ENCODE results near the gene DCLK1.

Gene DCLK1

DNA sequence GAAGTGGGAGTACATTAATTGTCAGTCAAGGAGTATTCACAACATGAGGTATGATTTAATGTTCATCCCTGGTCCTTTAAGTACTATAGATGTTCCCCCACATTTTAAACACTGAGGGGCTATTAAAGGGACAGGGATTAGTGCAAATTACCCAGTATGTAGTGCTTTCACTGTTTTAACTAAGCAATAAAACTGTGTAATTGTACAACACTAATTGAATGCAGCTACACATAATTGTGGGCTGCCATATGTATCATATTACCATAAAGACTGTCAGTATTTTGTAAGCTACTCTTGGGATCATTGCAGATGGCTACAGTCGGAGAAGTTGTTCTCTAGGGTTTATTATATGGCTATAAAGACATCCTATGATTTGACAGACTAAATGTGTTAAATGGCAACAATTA is 316.6 kb downstream of the DCLK1 start:
- in situ Hi-C loops (cut with HindIII; ENCODE audit: low pct_unique_long_range_greater_than_20kb, low sequenced_read_pairs) = no loop called here
- DNase-seq (ENCODE audit: low read depth in 1 of 2, low spot score in 1 of 2) = no peak
- TF ChIP-seq JUND (IDR thresholded peaks at IDR 0.05; ENCODE audit: low read depth) = no peak

- DNase-seq (ENCODE audit: low read depth in 1 of 2, low spot score in 1 of 2) = no peak
- TF ChIP-seq JUND (IDR thresholded peaks at IDR 0.05; ENCODE audit: low read depth) = no peak
- in situ Hi-C loops (cut with HindIII; ENCODE audit: low pct_unique_long_range_greater_than_20kb, low sequenced_read_pairs) = no loop called here
These were observed 318.4 kb downstream of the DCLK1 start for GRCh38 chr13:35812736-35813135.

GRCh38 chr13:35810321-35810720 is 320.9 kb downstream of the DCLK1 start:
- in situ Hi-C loops (cut with HindIII; ENCODE audit: low pct_unique_long_range_greater_than_20kb, low sequenced_read_pairs) = no loop called here
- no peak for TF ChIP-seq JUND (IDR thresholded peaks at IDR 0.05; ENCODE audit: low read depth)
- DNase-seq (ENCODE audit: low read depth in 1 of 2, low spot score in 1 of 2) = no peak

DNA sequence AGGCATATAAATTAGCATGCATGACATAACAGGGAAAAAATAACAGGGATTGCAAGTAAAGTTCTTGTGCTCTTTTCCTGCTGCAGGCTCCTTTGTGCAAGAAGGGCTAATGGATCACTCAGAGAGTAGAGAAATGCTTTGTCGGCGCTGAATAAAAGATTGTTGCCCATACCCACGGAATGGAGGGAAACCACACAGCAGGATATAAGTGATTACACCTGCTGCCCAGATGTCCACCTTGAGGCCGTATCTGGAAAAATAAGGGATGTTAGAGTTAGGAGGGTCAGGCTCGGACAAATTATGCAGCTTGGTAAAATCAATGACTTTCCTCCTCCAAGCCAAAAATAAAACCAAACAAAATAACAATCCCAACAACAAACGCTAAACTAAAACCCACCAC is 322.3 kb downstream of the DCLK1 start:
- DNase-seq (ENCODE audit: low read depth in 1 of 2, low spot score in 1 of 2) = no peak
- in situ Hi-C loops (cut with HindIII; ENCODE audit: low pct_unique_long_range_greater_than_20kb, low sequenced_read_pairs) = no loop called here
- TF ChIP-seq JUND (IDR thresholded peaks at IDR 0.05; ENCODE audit: low read depth) = no peak

GRCh38 chr13:35804901-35805300 is 326.3 kb downstream of the DCLK1 start:
- TF ChIP-seq JUND (IDR thresholded peaks at IDR 0.05; ENCODE audit: low read depth) = no peak
- DNase-seq (ENCODE audit: low read depth in 1 of 2, low spot score in 1 of 2) = no peak
- in situ Hi-C loops (cut with HindIII; ENCODE audit: low pct_unique_long_range_greater_than_20kb, low sequenced_read_pairs) = no loop called here

- in situ Hi-C loops (cut with HindIII; ENCODE audit: low pct_unique_long_range_greater_than_20kb, low sequenced_read_pairs) = no loop called here
- no peak for DNase-seq (ENCODE audit: low read depth in 1 of 2, low spot score in 1 of 2)
- TF ChIP-seq JUND (IDR thresholded peaks at IDR 0.05; ENCODE audit: low read depth) = no peak
These were observed 333.2 kb downstream of the DCLK1 start for GRCh38 chr13:35797991-35798390.

- no peak for TF ChIP-seq JUND (IDR thresholded peaks at IDR 0.05; ENCODE audit: low read depth)
- in situ Hi-C loops (cut with HindIII; ENCODE audit: low pct_unique_long_range_greater_than_20kb, low sequenced_read_pairs) = no loop called here
- no peak for DNase-seq (ENCODE audit: low read depth in 1 of 2, low spot score in 1 of 2)
These were observed 333.9 kb downstream of the DCLK1 start for GRCh38 chr13:35797244-35797643.

DNA sequence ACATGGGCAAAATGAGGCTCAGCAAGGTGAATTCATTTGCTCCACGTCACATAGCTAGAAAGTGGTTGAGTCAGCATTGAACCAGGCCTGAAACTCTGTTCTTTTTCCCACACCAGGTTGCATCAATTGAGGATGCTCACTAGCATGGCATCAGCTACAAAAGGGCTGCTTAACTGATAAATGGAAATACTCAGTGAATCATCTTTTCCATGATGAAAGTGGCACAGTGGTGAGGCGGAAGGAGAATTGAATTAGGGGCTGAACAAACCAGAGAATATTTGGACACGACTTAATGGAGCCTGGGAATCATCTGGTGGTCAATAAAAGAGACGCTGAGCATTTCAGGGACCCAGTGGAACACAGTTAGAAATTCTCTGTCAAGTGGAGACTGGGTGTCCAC is 334.6 kb downstream of the DCLK1 start:
- no peak for DNase-seq (ENCODE audit: low read depth in 1 of 2, low spot score in 1 of 2)
- no peak for TF ChIP-seq JUND (IDR thresholded peaks at IDR 0.05; ENCODE audit: low read depth)
- in situ Hi-C loops (cut with HindIII; ENCODE audit: low pct_unique_long_range_greater_than_20kb, low sequenced_read_pairs) = no loop called here

GRCh38 chr13:35794734-35795389 is 336.3 kb downstream of the DCLK1 start:
- in situ Hi-C loops (cut with HindIII; ENCODE audit: low pct_unique_long_range_greater_than_20kb, low sequenced_read_pairs) = no loop called here
- TF ChIP-seq JUND (IDR thresholded peaks at IDR 0.05; ENCODE audit: low read depth) = no peak
- no peak for DNase-seq (ENCODE audit: low read depth in 1 of 2, low spot score in 1 of 2)

- TF ChIP-seq JUND (IDR thresholded peaks at IDR 0.05; ENCODE audit: low read depth) = no peak
- DNase-seq (ENCODE audit: low read depth in 1 of 2, low spot score in 1 of 2) = no peak
- in situ Hi-C loops (cut with HindIII; ENCODE audit: low pct_unique_long_range_greater_than_20kb, low sequenced_read_pairs) = no loop called here
These were observed 337.4 kb downstream of the DCLK1 start for GRCh38 chr13:35793823-35794222.

DNA sequence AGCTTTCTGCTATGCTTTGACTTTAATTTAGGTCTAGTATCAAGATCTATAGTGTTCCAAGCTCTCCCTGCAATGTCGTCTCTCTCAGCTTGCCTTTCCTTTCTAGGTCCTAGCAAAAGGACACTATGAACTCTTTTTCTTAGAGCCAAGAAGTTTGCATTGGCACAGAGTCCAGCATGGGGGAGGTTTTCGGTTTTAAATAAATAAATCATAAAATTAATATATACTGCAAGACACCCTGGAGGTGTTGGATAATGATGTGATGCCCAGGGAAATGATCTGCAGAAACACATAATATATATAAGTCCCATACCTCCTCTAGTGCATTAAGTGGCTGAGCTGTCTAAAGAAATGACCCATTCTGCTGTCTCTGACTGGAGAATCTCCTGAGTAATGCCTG is 338.3 kb downstream of the DCLK1 start:
- no peak for DNase-seq (ENCODE audit: low read depth in 1 of 2, low spot score in 1 of 2)
- in situ Hi-C loops (cut with HindIII; ENCODE audit: low pct_unique_long_range_greater_than_20kb, low sequenced_read_pairs) = no loop called here
- TF ChIP-seq JUND (IDR thresholded peaks at IDR 0.05; ENCODE audit: low read depth) = no peak

- no peak for TF ChIP-seq JUND (IDR thresholded peaks at IDR 0.05; ENCODE audit: low read depth)
- no peak for DNase-seq (ENCODE audit: low read depth in 1 of 2, low spot score in 1 of 2)
- in situ Hi-C loops (cut with HindIII; ENCODE audit: low pct_unique_long_range_greater_than_20kb, low sequenced_read_pairs) = no loop called here
These were observed 339.2 kb downstream of the DCLK1 start for GRCh38 chr13:35792021-35792420.

GRCh38 chr13:35791184-35791851 is 339.9 kb downstream of the DCLK1 start:
- in situ Hi-C loops (cut with HindIII; ENCODE audit: low pct_unique_long_range_greater_than_20kb, low sequenced_read_pairs) = no loop called here
- DNase-seq (ENCODE audit: low read depth in 1 of 2, low spot score in 1 of 2) = no peak
- no peak for TF ChIP-seq JUND (IDR thresholded peaks at IDR 0.05; ENCODE audit: low read depth)
